HG03442 (cell line): ENCODE data around the gene YY1AP1.
"Not testable (repeated sequence)": the region's sequence is repeated elsewhere in the genome, so short reads cannot be mapped to it uniquely, and the experiment has no call there.

ENCODE experiments used
- ATAC-seq: cut with Tn5 transposase; IDR thresholded peaks from one replicate; pipeline ENCODE4 v1.9.1; 2021; ENCODE audit warnings: mild to moderate bottlenecking, moderate library complexity; ENCODE audit not compliant: unreplicated experiment

YY1AP1 gene

GRCh38 chr1:155695608-155696007, 7.0 kb upstream of the YY1AP1 start:
- ATAC-seq: no peak

GRCh38 chr1:155695072-155695471, 6.5 kb upstream of the YY1AP1 start:
- ATAC-seq: no peak

- ATAC-seq: no peak
These were observed 5.6 kb upstream of the YY1AP1 start for GRCh38 chr1:155694167-155694566.

- no peak for ATAC-seq
These were observed 3.5 kb upstream of the YY1AP1 start for GRCh38 chr1:155691992-155692528.

- ATAC-seq: not testable (repeated sequence)
These were observed 570 bp upstream of the YY1AP1 start, which contains the start of gene DAP3 for GRCh38 chr1:155689081-155689607. DAP3 (plus strand) TSS chr1:155689091; CDS start chr1:155709780, 20,689 bp downstream.

GRCh38 chr1:155687705-155688323, 760 bp downstream of the YY1AP1 start:
- ATAC-seq: peak; percentile 14

- no peak for ATAC-seq
These were observed 6.8 kb downstream of the YY1AP1 start for GRCh38 chr1:155681776-155682175.

- ATAC-seq: no peak
These were observed 8.0 kb downstream of the YY1AP1 start for GRCh38 chr1:155680531-155680930.

- ATAC-seq: not testable (repeated sequence)
These were observed 9.6 kb downstream of the YY1AP1 start for GRCh38 chr1:155678992-155679391.

GRCh38 chr1:155678027-155678426, 10.5 kb downstream of the YY1AP1 start:
- ATAC-seq: no peak

GRCh38 chr1:155673003-155673402, 15.6 kb downstream of the YY1AP1 start:
- no peak for ATAC-seq

GRCh38 chr1:155671750-155672149, 16.8 kb downstream of the YY1AP1 start:
- ATAC-seq: no peak

GRCh38 chr1:155669233-155670162, 19.1 kb downstream of the YY1AP1 start:
- ATAC-seq: no peak

GRCh38 chr1:155661239-155661638, 27.3 kb downstream of the YY1AP1 start:
- ATAC-seq: not testable (repeated sequence)

GRCh38 chr1:155657463-155657862, 31.1 kb downstream of the YY1AP1 start:
- no peak for ATAC-seq

- ATAC-seq: no peak
These were observed 35.6 kb downstream of the YY1AP1 start for GRCh38 chr1:155652951-155653350.

GRCh38 chr1:155651861-155652661, 36.5 kb downstream of the YY1AP1 start:
- no peak for ATAC-seq

GRCh38 chr1:155650231-155650757, 38.3 kb downstream of the YY1AP1 start:
- ATAC-seq: no peak

- ATAC-seq: no peak
These were observed 38.9 kb downstream of the YY1AP1 start for GRCh38 chr1:155649676-155650075.
